TTC549 (cell line): ENCODE results near the gene ATP8A2.

ENCODE experiments used
- FAIRE-seq: peaks from 2 replicates; lab custom pipeline; 2012; peaks lifted over from hg19 to GRCh38; lab: Jason Lieb, UNC

Gene ATP8A2

GRCh38 chr13:26015271-26016125 lies 643.7 kb downstream of the ATP8A2 start:
- FAIRE-seq, result no peak

DNA sequence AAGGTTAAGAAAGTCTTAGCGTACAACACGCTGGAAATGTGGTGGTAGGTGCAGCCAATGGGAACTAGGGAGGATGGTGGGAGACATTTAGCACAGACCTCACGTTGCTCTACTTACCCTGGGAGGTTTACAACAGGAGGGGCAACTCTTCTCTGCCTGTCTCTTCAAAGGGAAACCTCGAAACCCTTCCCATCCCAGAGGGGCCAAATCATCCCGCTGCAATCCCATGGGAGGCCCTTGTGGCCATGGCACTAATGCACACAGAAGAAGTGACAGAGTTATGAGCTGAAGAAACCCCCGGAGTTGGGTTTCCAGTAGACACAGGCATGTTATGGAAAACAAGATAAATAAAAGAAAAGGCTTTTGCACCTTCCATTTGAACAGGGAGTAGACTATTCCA lies 644.4 kb downstream of the ATP8A2 start:
- FAIRE-seq, result no peak

- no peak for FAIRE-seq
Measured at GRCh38 chr13:26017196-26017921, 645.6 kb downstream of the ATP8A2 start.

DNA sequence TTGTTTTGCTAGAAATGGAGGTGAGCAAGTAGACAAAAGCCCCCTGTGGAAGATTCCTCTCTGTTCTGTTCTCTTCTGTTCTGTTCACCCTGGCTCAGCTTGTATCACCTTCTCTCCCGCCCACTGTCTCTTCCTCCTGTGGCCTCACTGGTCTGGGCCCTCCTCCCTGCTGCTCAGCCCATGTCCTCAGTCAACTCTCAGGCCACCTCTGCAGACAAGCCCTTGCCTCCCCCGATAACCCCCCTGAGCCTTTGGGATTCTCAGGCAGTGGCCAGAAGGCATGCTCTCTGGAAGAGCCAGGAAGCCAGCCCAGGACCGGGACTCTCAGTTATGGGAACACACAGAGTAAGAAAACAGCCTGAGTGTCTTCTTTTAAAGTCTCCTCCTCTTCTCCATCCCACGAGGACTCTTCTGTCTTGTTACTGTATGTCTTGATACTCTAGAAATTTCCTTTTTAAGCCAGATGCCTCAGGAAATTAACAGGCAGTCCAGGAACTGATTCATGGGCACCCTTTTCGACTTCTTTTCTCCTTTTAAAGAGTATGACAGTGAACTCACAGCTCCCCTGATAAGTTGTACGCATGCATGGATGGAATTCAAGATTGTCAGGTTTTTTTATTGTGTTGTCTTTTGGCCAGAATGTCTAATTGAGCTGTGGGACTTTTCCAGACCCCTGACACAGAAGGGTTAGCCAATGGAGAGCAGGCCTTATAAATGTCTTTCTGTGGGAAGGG lies 646.3 kb downstream of the ATP8A2 start:
- FAIRE-seq, result no peak

DNA sequence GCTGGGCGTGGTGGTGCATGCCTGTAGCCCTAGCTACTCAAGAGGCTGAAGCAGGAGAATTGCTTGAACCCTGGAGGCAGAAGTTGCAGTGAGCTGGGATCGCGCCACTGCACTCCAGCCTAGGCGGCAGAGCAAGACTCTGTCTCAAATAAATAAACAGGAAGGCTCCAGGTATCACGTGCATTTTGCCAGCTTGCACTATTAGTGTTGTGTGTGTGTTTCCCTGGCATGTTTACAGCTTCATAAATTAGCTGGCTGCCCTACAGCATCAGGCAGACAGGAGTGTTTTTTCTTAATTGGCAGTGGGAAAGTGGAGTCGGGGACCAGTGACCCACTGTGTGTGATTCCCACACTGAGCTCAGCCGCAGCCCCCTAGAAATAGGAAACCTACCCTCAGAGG lies 647.5 kb downstream of the ATP8A2 start:
- FAIRE-seq, result no peak

DNA sequence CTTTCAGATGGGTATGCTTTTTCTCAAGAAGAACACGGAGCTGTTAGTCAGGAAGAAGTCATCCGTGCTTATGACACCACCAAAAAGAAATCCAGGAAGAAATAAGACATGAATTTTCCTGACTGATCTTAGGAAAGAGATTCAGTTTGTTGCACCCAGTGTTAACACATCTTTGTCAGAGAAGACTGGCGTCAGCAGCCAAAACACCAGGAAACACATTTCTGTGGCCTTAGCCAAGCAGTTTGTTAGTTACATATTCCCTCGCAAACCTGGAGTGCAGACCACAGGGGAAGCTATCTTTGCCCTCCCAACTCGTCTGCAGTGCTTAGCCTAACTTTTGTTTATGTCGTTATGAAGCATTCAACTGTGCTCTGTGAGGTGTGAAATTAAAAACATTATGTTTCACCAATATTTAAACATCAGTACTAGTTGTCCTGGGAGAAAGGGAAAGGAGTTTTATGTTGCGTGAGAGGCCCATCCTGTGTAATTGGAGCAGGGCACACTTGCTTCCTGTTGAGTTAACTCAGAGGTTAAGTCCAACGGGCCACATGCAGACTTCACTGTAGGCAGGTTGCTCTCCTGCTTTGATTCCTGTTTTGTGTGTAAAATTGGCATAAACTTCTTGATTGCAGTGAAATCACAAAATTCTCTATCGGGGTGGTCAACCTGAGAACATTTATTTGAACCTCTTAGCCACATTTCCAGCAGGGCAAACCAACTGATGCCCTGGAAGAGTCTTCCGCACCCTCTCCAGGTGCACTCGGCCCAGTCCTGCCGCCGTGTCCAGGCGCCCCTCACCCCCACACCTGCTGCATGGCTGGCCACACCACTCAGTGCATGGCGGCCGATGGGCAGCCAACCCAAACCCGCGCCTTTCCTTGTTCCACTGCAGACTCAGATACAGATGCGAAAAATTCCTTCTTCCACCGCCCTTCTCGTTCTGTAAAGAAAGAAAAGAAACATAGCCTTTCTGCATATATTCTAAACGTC lies 648.4 kb downstream of the ATP8A2 start:
- FAIRE-seq, result no peak

DNA sequence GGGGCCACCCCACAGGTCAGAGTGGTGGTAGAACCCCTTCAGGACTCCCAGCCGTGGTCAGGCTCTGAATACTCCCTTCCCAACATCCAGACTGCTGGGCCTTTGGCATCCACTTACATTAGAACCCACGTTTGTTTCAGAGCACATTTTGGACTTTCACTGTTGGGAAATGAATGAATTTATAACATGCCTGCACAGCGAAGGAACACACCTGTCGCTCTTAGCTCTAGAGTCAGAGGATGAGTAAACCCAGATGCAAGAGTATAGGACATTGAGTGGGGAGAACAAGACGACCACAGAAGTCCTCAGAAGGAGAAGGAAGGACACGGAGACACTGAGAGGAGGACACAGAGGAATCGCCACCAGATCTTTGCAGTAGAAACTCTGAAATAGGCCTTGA lies 649.1 kb downstream of the ATP8A2 start:
- no peak for FAIRE-seq

DNA sequence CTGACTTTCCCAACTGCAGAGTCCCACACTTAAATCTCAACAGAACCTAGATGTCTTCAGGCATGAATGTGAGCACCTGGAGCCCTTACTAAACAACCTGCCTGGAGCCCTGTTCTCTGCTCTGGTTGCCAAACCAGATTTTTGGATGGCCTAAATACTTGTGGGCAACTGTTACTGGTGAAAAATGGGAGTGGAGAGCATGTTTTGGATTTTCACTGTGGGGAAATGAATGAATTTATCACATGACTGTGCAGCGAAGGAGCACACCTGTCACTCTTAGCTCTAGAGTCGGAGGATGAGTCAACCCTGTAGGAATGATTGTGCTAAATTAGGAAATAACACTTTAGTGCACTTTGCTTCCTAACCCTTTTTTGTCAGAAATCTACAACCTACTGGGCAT lies 649.7 kb downstream of the ATP8A2 start:
- no peak for FAIRE-seq

DNA sequence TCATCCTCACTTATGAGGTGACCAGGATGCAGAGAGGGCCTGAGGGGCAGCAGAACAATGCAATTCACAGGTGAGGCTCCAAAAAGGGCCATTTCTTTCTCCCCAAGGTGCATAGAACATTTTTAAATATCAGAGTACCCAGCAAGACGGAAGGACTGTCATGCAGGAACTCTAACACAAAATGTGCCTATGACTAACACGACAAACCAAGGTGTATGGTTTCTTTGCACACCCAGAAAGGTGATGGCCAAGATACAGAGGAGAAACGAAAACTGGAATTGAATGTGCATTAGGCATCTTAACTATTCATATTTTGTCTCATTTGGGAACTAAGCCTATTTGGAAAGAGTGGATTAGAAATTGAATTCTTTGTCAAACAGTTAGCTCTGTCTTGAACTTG lies 650.2 kb downstream of the ATP8A2 start:
- FAIRE-seq, result no peak

DNA sequence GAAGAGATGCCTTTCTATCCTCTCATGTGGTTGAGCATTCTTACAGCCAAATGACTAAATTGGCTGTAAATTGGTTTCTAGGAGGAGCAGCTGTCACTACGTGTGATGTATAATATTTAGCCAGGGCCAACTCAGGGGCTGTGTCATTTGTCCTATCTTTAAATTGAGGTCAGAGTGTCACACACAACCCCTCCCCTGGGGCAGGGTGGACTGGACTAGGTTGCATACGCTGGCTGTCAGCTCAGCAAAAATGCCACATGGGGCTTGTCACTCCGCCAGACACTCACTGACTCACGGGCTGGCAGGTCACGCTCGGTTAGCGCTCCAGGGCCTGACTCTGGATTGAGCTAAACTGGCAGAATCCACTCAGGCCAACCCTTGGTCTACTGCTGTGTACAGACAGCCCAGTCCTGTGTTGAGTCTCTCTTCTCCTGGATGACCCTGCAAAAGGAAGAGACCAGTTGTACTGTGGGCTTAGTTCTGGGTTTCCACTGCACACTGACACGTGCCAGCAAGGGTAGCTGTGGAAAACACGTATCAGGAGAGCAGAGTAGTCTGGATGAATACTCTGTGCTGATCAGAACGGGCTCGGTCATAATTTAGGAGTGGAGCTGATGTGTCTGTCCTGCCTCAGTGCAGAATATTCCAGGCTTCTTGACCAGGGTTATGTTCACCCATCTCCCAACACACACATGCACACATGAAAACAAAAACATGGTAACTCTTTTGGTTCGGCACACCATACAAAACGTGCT lies 650.9 kb downstream of the ATP8A2 start:
- FAIRE-seq, result no peak

- no peak for FAIRE-seq
Measured at GRCh38 chr13:26024558-26024957, 652.8 kb downstream of the ATP8A2 start.

DNA sequence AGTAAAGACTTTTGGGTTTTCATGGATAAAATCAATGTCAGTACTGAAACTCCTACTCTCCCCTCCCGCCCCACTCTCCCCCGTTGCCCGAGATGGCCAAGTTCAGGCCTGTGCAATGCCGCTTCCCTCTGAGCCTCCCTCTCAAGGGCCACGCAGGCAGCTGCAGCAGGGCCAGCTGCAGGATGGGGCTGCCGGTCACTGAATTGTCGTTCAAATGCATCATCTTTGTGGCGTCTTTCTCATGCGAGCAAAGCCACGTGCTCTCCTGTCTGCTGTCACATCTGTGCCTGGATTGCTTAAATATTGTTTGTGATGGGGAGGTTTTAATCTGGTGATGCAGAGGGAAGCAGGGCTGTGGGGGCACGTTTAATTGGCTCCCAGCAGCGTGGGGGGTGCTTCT lies 653.4 kb downstream of the ATP8A2 start:
- FAIRE-seq, result no peak

GRCh38 chr13:26025771-26026170 lies 654.0 kb downstream of the ATP8A2 start:
- FAIRE-seq, result no peak

DNA sequence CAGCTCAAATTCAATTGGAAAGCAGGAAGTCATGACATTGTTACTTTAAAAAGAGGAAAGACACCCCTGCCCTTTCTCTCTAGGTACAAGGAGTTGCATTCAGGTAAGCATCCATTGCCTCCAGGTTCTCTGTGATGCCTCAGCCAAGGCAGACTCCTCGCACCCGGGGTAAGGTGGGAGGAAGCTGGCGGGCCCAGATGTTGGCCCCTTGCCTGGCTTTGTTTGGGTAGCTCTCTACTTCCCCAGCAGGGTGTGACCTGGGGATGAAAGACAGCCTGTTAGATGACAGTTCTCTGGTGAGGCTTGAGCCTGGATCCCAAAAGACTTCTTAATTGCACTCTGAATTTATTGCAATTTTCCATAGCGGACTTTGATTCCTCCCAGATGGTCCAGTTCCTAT lies 654.4 kb downstream of the ATP8A2 start:
- no peak for FAIRE-seq

- no peak for FAIRE-seq
Measured at GRCh38 chr13:26029581-26030136, 657.9 kb downstream of the ATP8A2 start.

DNA sequence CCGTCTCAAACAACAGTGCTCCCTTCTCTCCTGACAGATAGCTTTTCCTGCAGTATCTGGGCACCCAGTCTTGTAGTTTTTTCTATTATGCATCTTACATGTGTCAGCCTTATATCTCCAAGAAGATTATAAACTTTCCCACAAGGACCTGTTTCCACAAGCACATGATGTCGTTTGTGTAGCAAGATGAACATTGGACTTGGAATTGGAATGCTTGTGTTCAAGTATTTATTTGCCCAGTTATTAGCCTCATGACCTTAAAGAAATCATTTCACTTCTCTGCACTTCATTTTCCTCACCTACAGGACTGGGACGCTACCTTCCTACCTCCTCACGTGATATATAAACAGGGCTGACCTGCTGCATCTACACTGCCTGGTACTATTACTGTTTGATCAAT lies 658.6 kb downstream of the ATP8A2 start:
- FAIRE-seq, result no peak

DNA sequence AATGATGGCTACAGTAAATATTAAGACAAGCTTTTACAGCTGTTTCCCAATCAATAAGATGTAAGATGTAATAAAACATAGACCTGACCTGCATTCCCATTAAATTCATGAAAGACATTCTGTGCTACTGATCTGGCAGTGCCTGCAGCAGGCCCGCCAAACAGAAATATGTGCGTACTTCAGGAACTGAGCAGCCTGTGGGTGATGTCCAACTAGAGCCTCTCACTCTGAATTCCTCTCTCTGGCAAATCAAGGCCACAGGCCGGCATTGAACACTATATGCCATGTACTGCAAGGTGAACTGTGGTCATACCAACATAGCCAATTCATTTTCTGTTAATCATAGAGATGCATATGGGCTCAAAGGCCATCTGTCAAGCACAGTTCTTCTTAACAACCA lies 662.2 kb downstream of the ATP8A2 start:
- no peak for FAIRE-seq

DNA sequence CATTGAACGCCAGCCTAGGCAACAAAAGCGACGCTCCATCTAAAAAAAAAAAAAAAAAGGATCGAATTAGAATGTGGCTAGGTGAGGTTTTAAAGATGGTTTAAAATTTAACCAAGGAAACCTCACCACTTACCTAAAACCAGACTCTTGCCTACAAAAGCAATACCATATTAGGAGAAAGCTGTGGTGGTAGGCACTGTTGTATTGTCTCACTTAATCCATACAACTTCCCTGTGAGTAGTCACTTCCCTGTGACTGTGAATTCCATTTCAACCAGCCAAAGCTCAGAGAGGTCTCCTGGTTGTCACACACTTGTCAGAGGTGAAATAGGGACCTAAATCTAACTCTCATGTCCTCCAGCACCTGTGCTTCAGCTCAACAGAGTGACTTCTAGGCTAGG lies 664.6 kb downstream of the ATP8A2 start:
- FAIRE-seq, result no peak

DNA sequence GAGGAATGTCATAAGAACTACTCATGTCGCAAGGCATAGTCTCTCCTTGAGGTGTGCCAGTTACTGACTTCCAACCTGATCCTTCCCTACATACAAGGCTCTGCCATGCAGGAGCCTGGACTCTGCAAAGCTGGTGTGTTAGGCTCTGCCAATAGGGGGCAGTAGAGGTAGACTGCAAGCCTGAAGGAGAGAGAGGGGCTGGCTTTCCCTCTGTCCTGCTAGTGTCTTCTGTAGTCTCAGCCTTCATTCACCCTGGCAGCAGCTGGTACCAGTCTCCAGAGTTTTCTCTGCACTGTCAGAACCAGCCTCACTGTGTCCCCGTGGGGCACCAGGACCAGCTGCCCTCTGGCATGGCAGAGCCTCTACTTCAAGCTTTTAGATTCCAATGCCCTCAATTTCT lies 665.5 kb downstream of the ATP8A2 start:
- no peak for FAIRE-seq

- FAIRE-seq, result no peak
Measured at GRCh38 chr13:26038931-26039475, 667.2 kb downstream of the ATP8A2 start.
